ENCODE results near the gene COL17A1.

COL17A1 gene

GRCh38 chr10:104037261-104037951 is 48.3 kb downstream of the COL17A1 start:
- H3K36me3 ChIP-seq (replicated peaks), result no peaks in the 10 kb centered on the region
- no peak overlapping the region for H3K4me3 ChIP-seq (ENCODE audit: low read depth, low read length)
- H3K27me3 ChIP-seq (replicated peaks), result no peaks in the 10 kb centered on the region
- TF ChIP-seq CTCF (IDR thresholded peaks at IDR 0.05; ENCODE audit: low read depth, low read length, missing control alignments), result no peak
- no peak for DNase-seq
- in situ Hi-C loops (cut with HindIII; ENCODE audit: low pct_ligation_motif_present, low sequenced_read_pairs), result no loop called here
- H3K27ac ChIP-seq, result no peak overlapping the region

DNA sequence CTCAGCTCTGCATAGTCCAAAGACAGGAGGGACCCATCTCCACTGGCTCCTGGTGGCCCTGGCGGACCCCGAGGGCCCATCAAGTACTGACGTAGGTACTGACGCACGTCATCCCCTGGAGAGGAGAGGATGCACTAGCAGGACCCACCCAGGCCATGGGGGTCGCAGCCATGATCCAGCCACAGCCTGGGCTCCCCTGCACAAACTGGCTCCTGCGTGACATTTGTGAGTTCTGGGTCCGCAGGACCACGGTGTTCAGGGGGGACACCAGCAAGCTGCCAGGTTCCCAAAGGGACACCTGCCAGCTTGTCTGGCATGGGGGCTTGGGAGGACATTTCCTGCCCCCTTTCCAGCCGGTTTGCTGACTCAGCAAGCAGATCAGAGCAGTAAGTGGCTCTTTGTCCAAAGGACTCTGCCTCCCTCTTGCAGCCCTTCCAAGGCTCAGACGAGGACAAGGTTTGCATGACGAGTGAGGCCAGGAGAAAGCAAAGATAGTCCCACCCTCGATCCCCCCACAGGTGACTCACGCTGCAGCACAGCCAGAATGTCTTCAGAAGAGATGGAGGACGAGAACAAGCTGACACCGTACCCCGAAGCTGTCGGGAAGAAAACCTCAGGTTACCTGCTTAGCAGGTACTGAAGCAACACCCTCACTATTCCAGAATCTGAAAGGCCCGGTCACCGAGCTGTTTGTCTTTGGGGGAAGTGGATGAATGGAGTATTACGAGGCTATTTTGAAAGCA is 49.0 kb downstream of the COL17A1 start:
- in situ Hi-C loops (cut with HindIII; ENCODE audit: low pct_ligation_motif_present, low sequenced_read_pairs), result no loop called here
- peaks cover 4% of the 10 kb centered on the region for H3K36me3 ChIP-seq (replicated peaks)

GRCh38 chr10:104036069-104036384 is 49.7 kb downstream of the COL17A1 start:
- in situ Hi-C loops (cut with HindIII; ENCODE audit: low pct_ligation_motif_present, low sequenced_read_pairs), result no loop called here

More for the DNA sequence above, 49.0 kb downstream of the COL17A1 start:
- TF ChIP-seq CTCF (IDR thresholded peaks at IDR 0.05; ENCODE audit: low read depth, low read length, missing control alignments), result no peak
- DNase-seq, result no peak
- Histone ChIP-seq H3K27me3 (replicated peaks) (no peaks in the 10 kb centered on the region), H3K27ac (no peak overlapping the region), H3K4me3 (ENCODE audit: low read depth, low read length) (no peak overlapping the region)

GRCh38 chr10:104035194-104036068 is 50.2 kb downstream of the COL17A1 start:
- no peak for TF ChIP-seq CTCF (IDR thresholded peaks at IDR 0.05; ENCODE audit: low read depth, low read length, missing control alignments)
- in situ Hi-C loops (cut with HindIII; ENCODE audit: low pct_ligation_motif_present, low sequenced_read_pairs), result no loop called here
- H3K27me3 ChIP-seq (replicated peaks), result no peaks in the 10 kb centered on the region
- H3K27ac ChIP-seq, result no peak overlapping the region
- no peak for DNase-seq
- H3K36me3 ChIP-seq (replicated peaks), result peaks cover 4% of the 10 kb centered on the region
- H3K4me3 ChIP-seq (ENCODE audit: low read depth, low read length), result no peak overlapping the region

More at GRCh38 chr10:104036069-104036384, 49.7 kb downstream of the COL17A1 start:
- no peak overlapping the region for H3K4me3 ChIP-seq (ENCODE audit: low read depth, low read length)
- TF ChIP-seq CTCF (IDR thresholded peaks at IDR 0.05; ENCODE audit: low read depth, low read length, missing control alignments), result no peak
- no peak for DNase-seq
- H3K36me3 ChIP-seq (replicated peaks), result peaks cover 4% of the 10 kb centered on the region
- H3K27ac ChIP-seq, result no peak overlapping the region
- H3K27me3 ChIP-seq (replicated peaks), result no peaks in the 10 kb centered on the region

GRCh38 chr10:104034401-104035193 is 51.1 kb downstream of the COL17A1 start:
- Histone ChIP-seq H3K27ac (no peak overlapping the region), H3K27me3 (replicated peaks) (no peaks in the 10 kb centered on the region), H3K36me3 (replicated peaks) (peaks cover 4% of the 10 kb centered on the region), H3K4me3 (ENCODE audit: low read depth, low read length) (no peak overlapping the region)
- DNase-seq, result no peak
- no peak for TF ChIP-seq CTCF (IDR thresholded peaks at IDR 0.05; ENCODE audit: low read depth, low read length, missing control alignments)
- in situ Hi-C loops (cut with HindIII; ENCODE audit: low pct_ligation_motif_present, low sequenced_read_pairs), result no loop called here
